Vagina (tissue), 2 donors: Measurements from ENCODE around the gene PLAAT4.

Experiments
- CTCF ChIP-seq, 3 experiments: fragments of 450-650 bp in 2 of 3; fragments of 200-600 bp in 1 of 3; sonication (generic) in 1 of 3; IDR thresholded peaks; one replicate each; pipeline ENCODE4 v1.5.1; 2017 to 2019; ENCODE audit warnings: antibody characterized with exemption in 3 of 3, mild to moderate bottlenecking in 2 of 3, moderate library complexity in 2 of 3
- POLR2A ChIP-seq, 2 donors: fragments of 450-650 bp; IDR thresholded peaks; one replicate each; pipeline ENCODE4 v1.6.1; 2017; ENCODE audit warnings: antibody characterized with exemption in 2 of 2, mild to moderate bottlenecking in 2 of 2, moderate library complexity in 2 of 2
- POLR2AphosphoS5 ChIP-seq, 2 donors: sonication (generic); formaldehyde crosslinking; IDR thresholded peaks; one replicate each; pipeline ENCODE4 v1.9.0; 2017; ENCODE audit warnings: antibody characterized with exemption in 2 of 2, mild to moderate bottlenecking in 2 of 2, low read depth in 1 of 2; ENCODE audit not compliant: insufficient read depth in 1 of 2

- TF ChIP-seq POLR2A (IDR thresholded peaks at IDR 0.05) (no peak), CTCF (IDR thresholded peaks at IDR 0.05) (no peak), POLR2AphosphoS5 (IDR thresholded peaks at IDR 0.05; ENCODE audit: insufficient read depth in 1 of 2, low read depth in 1 of 2) (no peak)
Observed at GRCh38 chr11:63595296-63595695, 58.7 kb downstream of the PLAAT4 start.
